Epithelial cell of proximal tubule (primary cell): ENCODE data around the gene METTL24. TPM values are rescaled to one million over a fixed set of nuclear protein-coding genes. Genes with fewer than 3 reads are reported as not detected.

Experiments
- DNase-seq: peaks from one replicate; pipeline ENCODE4 v3.0.0-alpha.2; 2011; ENCODE audit warnings: low read depth
- H3K4me3 ChIP-seq: 2 replicates; pipeline ENCODE4 v1.5.1; 2011; ENCODE audit warnings: low read depth, mild to moderate bottlenecking, low read length
- total RNA-seq: library from RNA; depleted of rRNA; stranded (reverse); fragments of >200 nt; gene quantifications from 2 replicates; pipeline ENCODE4 v1.2.3, GENCODE V29; 2015
- TF ChIP-seq, protein P1 (sequence below): conservative IDR thresholded peaks from 2 replicates; pipeline ENCODE4 v1.5.1; 2012; ENCODE audit warnings: low read depth, mild to moderate bottlenecking, low read length

METTL24 gene
- total RNA-seq, 1 donor from 2014 or later, result 0.69 TPM

DNA sequence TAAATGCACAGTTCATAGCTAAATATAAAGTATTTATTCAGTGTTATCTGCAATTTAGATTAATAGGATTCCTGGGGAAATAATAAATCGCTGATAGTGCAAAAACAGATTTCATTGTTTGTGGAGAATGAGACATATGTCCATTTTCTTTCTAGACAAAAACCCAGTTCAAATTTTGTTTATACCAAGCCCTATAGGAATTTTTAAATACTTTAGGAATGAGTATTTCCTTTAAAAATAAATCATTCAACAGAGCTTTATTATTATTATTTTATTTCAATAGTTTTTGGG is 86.5 kb downstream of the METTL24 start:
- H3K4me3 ChIP-seq, result no peak overlapping the region
- no peak for DNase-seq
- TF ChIP-seq, protein P1, sequence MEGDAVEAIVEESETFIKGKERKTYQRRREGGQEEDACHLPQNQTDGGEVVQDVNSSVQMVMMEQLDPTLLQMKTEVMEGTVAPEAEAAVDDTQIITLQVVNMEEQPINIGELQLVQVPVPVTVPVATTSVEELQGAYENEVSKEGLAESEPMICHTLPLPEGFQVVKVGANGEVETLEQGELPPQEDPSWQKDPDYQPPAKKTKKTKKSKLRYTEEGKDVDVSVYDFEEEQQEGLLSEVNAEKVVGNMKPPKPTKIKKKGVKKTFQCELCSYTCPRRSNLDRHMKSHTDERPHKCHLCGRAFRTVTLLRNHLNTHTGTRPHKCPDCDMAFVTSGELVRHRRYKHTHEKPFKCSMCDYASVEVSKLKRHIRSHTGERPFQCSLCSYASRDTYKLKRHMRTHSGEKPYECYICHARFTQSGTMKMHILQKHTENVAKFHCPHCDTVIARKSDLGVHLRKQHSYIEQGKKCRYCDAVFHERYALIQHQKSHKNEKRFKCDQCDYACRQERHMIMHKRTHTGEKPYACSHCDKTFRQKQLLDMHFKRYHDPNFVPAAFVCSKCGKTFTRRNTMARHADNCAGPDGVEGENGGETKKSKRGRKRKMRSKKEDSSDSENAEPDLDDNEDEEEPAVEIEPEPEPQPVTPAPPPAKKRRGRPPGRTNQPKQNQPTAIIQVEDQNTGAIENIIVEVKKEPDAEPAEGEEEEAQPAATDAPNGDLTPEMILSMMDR, result no peak

DNA sequence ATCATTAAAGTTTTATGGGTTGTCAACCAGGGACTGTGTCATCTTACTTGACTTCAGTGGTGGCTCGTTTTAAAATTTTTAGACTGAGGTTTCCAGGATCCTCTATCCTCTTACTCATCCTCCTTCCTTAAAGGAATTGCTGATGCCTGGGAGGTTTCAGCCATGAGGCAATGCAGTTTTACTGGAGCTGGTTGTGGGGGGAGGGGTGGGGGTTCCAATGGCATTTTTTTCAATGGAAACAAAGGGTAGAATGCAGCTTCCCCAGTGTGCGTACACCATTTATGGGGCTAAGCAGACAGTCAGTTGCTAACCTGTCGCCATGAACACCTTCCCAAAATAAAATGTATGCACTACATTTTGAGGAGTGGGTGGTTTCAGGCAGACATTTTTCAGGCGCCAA is 88.0 kb downstream of the METTL24 start:
- H3K4me3 ChIP-seq, result no peak overlapping the region
- no peak for DNase-seq
- TF ChIP-seq, protein P1, result no peak

GRCh38 chr6:110269623-110270022 is 88.5 kb downstream of the METTL24 start:
- no peak for DNase-seq
- H3K4me3 ChIP-seq, result no peak overlapping the region
- TF ChIP-seq, protein P1, result no peak

DNA sequence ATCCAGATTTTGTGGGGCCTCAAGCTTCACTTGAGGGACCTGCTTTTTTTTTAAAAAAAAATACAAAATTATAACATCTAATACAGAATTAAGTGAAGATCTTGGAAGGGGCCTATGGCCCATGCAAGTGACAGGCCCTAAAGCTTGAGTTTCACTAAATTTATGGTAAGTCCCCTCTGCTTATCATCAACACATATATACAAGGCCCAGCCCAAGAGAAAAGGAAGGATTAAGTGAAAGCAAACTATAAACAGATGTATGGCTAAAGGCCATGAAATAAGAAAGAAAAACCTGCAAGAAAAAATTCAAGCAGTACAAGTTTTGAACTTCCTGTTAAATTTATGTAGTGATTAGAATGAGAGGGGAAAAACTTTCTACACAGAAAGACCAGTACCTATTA is 91.2 kb downstream of the METTL24 start:
- H3K4me3 ChIP-seq, result no peak overlapping the region
- no peak for DNase-seq
- TF ChIP-seq, protein P1, result no peak

- no peak for DNase-seq
- TF ChIP-seq, protein P1, result no peak
- H3K4me3 ChIP-seq, result no peak overlapping the region
Measured at GRCh38 chr6:110265273-110265672, 92.9 kb downstream of the METTL24 start.

DNA sequence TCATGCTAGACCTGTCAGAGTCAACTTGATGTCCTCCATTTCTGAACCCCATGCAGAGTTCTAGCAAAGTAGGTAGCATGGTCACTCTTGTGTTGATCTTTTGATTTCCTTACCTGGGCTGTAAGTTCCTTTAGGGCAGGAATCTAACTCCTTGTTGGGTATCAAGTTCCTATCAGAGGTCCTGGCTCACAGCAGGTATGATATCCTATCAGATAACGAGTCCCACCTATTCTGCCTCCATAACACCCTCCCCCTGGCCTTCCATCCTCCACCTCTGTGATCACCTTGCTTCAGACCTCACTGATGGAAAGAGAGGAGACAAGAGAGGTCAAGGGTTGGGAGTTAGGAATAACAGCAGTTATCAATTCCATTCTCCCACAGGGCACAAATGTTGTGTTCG is 101.8 kb downstream of the METTL24 start:
- no peak overlapping the region for H3K4me3 ChIP-seq
- TF ChIP-seq, protein P1, result no peak
- DNase-seq, result no peak

DNA sequence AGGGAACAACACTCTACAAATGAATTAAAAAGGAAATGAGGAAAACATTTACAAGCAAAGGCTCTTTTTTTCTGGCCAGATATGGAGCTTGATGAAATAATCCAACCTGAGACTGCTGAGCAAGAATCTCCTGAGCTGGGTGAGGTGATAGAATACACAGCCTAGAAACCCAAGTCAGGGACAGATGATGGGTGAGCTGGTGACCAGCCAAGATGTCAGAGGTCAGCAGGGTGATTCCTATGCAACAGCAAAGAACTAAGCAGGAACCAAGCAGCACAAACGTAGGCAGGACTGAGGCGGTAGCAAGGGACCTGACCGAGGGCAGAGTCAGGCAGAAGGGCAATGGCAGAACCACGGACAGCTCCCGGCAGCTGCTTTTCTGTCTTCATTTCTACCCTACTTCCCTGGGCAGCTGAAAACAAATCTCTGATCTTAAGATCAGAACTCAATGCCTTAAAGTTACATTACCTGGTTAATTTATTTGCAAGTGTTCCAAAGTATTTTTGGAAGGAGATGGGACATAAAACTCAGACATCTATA is 102.9 kb downstream of the METTL24 start:
- no peak for DNase-seq
- no peak overlapping the region for H3K4me3 ChIP-seq
- TF ChIP-seq, protein P1, result no peak
